ENCODE measurements around the gene PI4KA.

The PI4KA gene

GRCh38 chr22:20792221-20792965, 66.2 kb downstream of the PI4KA start:
- no peak for DNase-seq

GRCh38 chr22:20788627-20789344, 69.8 kb downstream of the PI4KA start:
- no peak for DNase-seq

- no peak for DNase-seq
These were observed 70.6 kb downstream of the PI4KA start for GRCh38 chr22:20787746-20788626.

DNA sequence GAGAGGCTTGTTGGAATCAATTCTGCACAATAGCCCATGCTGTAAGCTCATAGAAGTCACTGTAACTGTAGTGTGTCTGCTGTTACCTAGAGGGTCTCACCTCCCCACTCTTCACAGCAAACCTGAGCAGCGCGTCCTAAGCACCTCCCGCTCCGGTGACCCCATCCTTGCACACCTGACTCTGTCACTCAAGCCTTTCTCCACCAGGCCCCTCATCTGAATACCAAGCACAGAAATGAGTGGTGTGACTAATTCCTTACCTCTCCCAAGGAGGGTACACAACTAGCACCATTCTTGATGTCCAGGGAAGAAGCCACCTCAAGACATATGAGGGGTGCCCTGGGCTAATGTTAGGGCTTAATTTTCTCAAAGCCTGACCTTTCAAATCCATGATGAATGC, 71.4 kb downstream of the PI4KA start:
- no peak for DNase-seq

GRCh38 chr22:20786536-20786979, 72.1 kb downstream of the PI4KA start:
- DNase-seq = no peak

- DNase-seq = no peak
These were observed 72.6 kb downstream of the PI4KA start for GRCh38 chr22:20786048-20786447.

GRCh38 chr22:20785415-20785814, 73.2 kb downstream of the PI4KA start:
- DNase-seq = no peak

GRCh38 chr22:20783844-20784723, 74.5 kb downstream of the PI4KA start:
- DNase-seq = peak; percentile 59

- no peak for DNase-seq
These were observed 75.3 kb downstream of the PI4KA start for GRCh38 chr22:20783300-20783673.

DNA sequence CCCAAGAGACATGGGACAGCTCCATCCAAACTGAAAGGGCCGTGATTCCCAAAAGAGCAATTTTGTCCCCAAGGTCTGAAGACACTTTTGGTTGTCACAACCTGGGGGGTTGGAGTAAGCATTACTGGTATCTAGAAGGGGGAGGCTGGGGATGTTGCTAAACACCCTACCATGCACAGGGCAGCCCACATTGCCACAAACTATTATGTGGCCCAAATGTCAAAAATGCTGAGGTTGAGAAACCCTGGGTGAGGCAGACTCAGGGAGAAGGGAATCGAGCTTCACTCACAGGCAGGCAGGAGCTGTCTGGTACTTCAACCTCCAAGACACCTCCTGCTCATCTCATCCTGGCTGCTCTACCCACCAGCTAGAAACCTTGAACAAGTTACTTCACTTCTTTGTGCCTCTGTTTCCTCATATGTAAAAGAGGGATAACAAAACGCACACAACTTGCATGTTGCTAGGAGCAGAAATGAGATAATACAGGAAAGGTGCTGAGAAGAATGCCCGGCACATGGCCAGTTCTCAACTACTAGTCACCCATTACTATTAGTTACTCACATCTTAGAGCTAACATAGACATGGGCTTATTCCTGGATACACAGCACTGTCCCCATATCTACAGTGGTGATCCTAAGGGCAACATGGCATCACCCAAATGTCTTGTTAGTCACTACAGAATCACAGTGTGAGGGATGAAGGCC, 75.9 kb downstream of the PI4KA start:
- DNase-seq = no peak

DNA sequence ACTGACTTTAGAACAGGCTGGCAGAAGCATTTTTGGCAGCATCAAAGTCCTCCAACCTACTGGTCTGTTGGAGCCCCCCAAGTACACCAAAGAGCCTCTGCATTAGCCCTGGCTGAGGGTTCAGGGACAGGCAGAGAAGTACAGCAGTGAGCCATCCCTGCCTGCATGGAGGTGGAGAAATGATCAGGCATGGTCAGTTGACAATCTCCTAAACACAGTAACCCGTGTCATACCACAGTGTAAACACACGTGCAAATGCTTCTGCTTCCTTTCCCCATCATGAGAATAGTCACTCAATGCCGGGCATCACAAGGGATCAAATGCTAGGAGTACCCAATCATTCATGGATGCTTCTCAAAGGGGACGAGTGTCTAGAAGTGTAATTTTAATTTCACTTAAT, 76.5 kb downstream of the PI4KA start:
- DNase-seq = no peak

DNA sequence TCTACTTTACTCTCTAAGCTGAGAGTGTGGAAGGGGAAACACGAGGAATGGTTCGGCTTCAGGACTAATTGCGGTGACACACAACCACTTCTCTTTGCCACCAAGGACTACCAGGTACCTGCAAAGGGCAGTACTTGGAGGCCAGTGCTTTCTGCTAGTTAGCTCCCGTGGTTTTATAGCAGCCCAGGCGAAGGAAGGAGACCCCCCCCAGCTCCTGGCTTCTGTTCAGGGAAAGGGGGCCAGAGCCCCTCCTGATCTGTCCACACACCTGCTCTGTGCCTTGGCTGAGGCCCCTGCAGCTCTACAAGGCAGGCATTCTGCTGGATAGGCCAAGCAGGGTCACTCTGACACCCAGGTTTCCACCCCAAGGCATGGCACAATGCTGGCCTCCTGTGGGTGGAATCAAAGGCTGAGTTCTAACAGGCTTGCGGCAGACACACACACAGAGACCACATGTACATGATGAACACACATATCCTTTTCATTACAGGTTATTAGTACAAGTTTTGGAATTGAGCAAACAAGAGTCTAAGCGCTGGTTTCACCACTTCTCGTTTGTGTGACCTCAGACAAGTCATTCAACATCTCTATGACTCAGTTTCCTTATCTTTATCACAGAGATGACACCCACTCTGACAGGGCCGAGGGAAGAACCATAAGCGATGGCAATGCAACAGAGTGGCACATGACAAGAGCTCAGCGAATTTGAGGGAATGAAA, 77.2 kb downstream of the PI4KA start:
- no peak for DNase-seq

- no peak for DNase-seq
These were observed 78.8 kb downstream of the PI4KA start for GRCh38 chr22:20779818-20780158.

- no peak for DNase-seq
These were observed 79.4 kb downstream of the PI4KA start for GRCh38 chr22:20779014-20779817.

DNA sequence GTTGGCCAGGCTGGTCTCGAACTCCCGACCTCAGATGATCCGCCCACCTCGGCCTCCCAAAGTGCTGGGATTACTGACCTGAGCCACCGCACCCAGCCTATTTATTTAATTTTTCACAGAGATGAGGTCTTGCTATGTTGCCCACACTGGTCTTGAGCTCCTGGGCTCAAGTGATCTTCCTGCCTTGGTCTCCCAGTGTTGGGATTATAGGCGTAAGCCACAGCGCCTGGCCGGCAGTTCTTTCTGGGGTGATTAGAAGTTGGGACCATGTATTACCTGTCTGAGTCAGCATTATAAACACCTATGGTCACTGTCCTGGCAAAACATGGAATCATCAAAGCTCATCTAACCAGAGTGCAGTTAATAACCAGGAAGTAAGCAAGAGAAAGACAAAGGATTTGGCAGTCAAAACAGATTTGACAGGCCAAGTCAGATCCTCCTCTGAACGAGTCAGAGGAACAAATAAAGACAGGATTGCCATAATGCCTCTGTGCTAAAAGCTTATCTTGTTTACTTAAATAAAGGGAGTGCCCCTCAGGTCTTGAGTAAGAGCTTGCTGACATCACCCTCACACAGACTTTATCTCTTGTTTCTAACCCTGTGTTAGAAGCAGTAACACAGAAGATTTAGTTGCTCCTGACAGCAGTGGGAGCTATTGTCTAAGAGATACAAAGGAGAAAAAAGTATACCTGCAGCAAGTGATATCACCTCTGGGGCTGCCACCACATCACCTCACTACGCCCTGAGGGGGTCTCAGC, 81.0 kb downstream of the PI4KA start:
- no peak for DNase-seq

- no peak for DNase-seq
These were observed 81.8 kb downstream of the PI4KA start for GRCh38 chr22:20776624-20777405.

DNA sequence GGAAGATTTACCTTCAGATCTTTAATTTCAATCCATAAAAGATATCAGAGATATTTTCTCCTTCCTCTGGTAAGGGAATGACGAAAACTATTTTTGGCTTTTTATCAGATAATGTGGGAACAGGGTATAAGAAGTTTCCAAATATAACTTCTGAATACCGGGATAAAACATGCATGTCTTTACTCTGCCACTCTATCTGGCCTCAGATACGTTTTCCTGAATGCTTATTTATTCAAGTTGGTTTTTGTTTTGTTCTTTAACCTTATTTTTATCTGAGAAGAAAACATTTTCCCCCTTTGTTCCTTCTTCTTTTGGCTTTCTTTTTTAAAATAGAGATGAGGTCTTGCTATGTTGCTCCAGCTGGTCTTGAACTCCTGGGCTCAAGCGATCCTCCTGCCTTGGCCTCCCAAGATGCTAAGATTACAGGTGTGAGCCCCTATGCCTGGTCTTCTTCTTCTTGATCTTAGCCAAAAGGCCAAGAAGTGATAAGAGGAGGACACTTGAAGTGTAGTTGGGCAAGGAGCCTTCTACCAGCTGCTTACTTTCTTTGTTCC, 83.2 kb downstream of the PI4KA start:
- DNase-seq = no peak

DNA sequence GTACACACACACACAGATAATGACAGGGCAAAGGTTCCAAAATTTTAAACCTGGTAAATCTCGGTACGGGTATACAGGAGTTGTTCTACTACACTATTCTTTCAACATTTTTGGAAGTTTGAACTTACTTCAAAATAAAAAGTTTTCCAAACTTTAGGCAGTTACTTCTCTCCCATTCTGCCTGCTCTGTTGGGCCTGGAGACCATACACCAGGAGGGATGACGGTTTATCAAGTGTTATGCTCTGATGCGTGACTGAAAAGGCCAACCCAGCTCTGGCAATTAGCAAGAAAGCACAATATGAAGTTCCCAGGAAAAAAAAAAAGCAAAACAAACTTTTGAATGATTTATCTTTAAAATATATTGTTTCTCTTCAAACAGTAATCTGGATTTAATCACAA, 83.7 kb downstream of the PI4KA start:
- no peak for DNase-seq
